K562 (cell line): ENCODE data around the gene DIPK1B. TPM values are rescaled to one million over a fixed set of nuclear protein-coding genes. Genes with fewer than 3 reads are reported as not detected.

Source experiments
- ATAC-seq: fragments of 200-7000 bp; cut with Tn5 transposase; 3 replicates; pipeline ENCODE4 v1.9.1; 2020; ENCODE audit warnings: moderate library complexity
- BruUV-seq: library from RNA; stranded (reverse); fragments of 400-500 nt; replicated peaks from 2 replicates; lab custom pipeline; 2021; lab: Mats Ljungman, UMichigan
- CTCF ChIA-PET: fragments of 300-600 bp; formaldehyde crosslinking; extraction: SDS; loops from one replicate; lab custom pipeline; 2021; ENCODE audit warnings: low intra/inter-chr PET ratio; lab: Yijun Ruan, JAX
- POLR2A ChIA-PET: fragments of 300-600, 350-650 bp; sonication (Branson Sonifier 250); formaldehyde crosslinking; extraction: SDS; loops from one replicate; lab custom pipeline; 2021; ENCODE audit warnings: antibody characterized with exemption, inconsistent platforms; lab: Yijun Ruan, JAX
- DNase-seq, 4 experiments: peaks; one replicate each; pipeline versions ENCODE4 v3.0.0 to v3.0.0-alpha.2; 2011 to 2018; ENCODE audit warnings: low spot score in 3 of 4, mixed read lengths in 3 of 4; ENCODE audit errors: extremely low read depth in 1 of 4
- FAIRE-seq: peaks from 2 replicates; lab custom pipeline; 2011; peaks lifted over from hg19 to GRCh38; lab: Jason Lieb, UNC
- H2AFZ ChIP-seq: 2 replicates; pipeline ENCODE4 v1.6.0; 2011; ENCODE audit warnings: low read depth, low read length, control low read depth, inconsistent platforms
- H3K27ac ChIP-seq: fragments of 200-600 bp; 3 replicates; pipeline ENCODE4 v1.8.0; 2011; ENCODE audit warnings: low read depth, mild to moderate bottlenecking, control low read depth, inconsistent platforms, low read length, moderate library complexity, mixed read lengths; ENCODE audit errors: extremely low read depth
- H3K27me3 ChIP-seq, 2 experiments: fragments of 300-600 bp in 1 of 2; 2 replicates in 1 of 2; 3 replicates in 1 of 2; pipeline versions ENCODE4 v1.6.0 to v1.8.0; 2011; ENCODE audit warnings: inconsistent platforms in 2 of 2, low read length in 2 of 2, mild to moderate bottlenecking in 1 of 2, mixed read lengths in 1 of 2, moderate library complexity in 1 of 2; ENCODE audit not compliant: control insufficient read depth in 2 of 2, insufficient read depth in 2 of 2
- H3K36me3 ChIP-seq: fragments of 300-600 bp; 3 replicates; pipeline ENCODE4 v1.8.0; 2011; ENCODE audit warnings: mild to moderate bottlenecking, low read length, inconsistent platforms; ENCODE audit not compliant: control insufficient read depth, insufficient read depth
- H3K4me1 ChIP-seq, 2 experiments: fragments of 200-600 bp in 1 of 2; replicated peaks in 1 of 2; 2 replicates in 1 of 2; 3 replicates in 1 of 2; pipeline versions ENCODE4 v1.5.1 to v1.8.0; 2011; ENCODE audit warnings: inconsistent platforms in 2 of 2, low read length in 2 of 2, mild to moderate bottlenecking in 1 of 2, mixed read lengths in 1 of 2, moderate library complexity in 1 of 2; ENCODE audit not compliant: control insufficient read depth in 2 of 2, insufficient read depth in 2 of 2
- H3K4me2 ChIP-seq: 2 replicates; pipeline ENCODE4 v1.6.1; 2011; ENCODE audit warnings: low read length, control low read depth, inconsistent platforms, mixed read lengths; ENCODE audit not compliant: insufficient read depth
- H3K4me3 ChIP-seq: fragments of 200-600 bp; sonication (generic), shearing (Covaris generic); 2 replicates; pipeline ENCODE4 v1.5.1; 2016; ENCODE audit warnings: control low read depth, inconsistent platforms
- H3K79me2 ChIP-seq: fragments of 200-600 bp; 3 replicates; pipeline ENCODE4 v1.8.0; 2011; ENCODE audit warnings: low read length, inconsistent platforms; ENCODE audit not compliant: control insufficient read depth, insufficient read depth
- H3K9ac ChIP-seq, 2 experiments: 2 replicates each; pipeline versions ENCODE4 v1.6.0 to v1.6.1; 2011; ENCODE audit warnings: low read depth in 2 of 2, low read length in 2 of 2, control low read depth in 1 of 2, inconsistent platforms in 1 of 2, mild to moderate bottlenecking in 1 of 2, mixed read lengths in 1 of 2; ENCODE audit not compliant: insufficient read depth in 1 of 2
- H3K9me1 ChIP-seq: one replicate; pipeline ENCODE4 v1.6.0; 2011; ENCODE audit warnings: inconsistent platforms, mild to moderate bottlenecking, low read length, moderate library complexity; ENCODE audit not compliant: control insufficient read depth, insufficient read depth
- H3K9me3 ChIP-seq: replicated peaks from 2 replicates; pipeline ENCODE4 v1.5.1; 2011; ENCODE audit warnings: low read depth, low read length, inconsistent platforms; ENCODE audit not compliant: control insufficient read depth, insufficient read depth
- H4K20me1 ChIP-seq: replicated peaks from 2 replicates; pipeline ENCODE4 v1.6.1; 2011; ENCODE audit warnings: low read length, inconsistent platforms, mixed read lengths; ENCODE audit not compliant: control insufficient read depth, insufficient read depth
- ATF3 ChIP-seq, 2 experiments: fragments of 450-650 bp in 1 of 2; sonication (generic) in 1 of 2; formaldehyde crosslinking in 1 of 2; IDR thresholded peaks in 1 of 2; conservative IDR thresholded peaks in 1 of 2; 2 replicates each; pipeline versions ENCODE4 v1.6.1 to v1.8.1; 2016 to 2023; ENCODE audit warnings: mild to moderate bottlenecking in 2 of 2, moderate library complexity in 2 of 2, inconsistent platforms in 1 of 2, missing genetic modification reagents in 1 of 2
- TSHZ1 ChIP-seq: fragments of 250-450 bp; sonication (Bioruptor Pico); IDR thresholded peaks from 2 replicates; pipeline ENCODE4 v1.4.0; 2020; ENCODE audit warnings: mild to moderate bottlenecking, moderate library complexity
- ZNF263 ChIP-seq: sonication (generic); formaldehyde crosslinking; IDR thresholded peaks from 2 replicates; pipeline ENCODE4 v1.8.0; 2022; ENCODE audit warnings: mild to moderate bottlenecking, missing genetic modification reagents, borderline replicate concordance
- WGBS: fragments of 100-300 bp; shearing (Covaris generic); methylation state at CpG from one replicate; pipeline ENCODE4 v1.1.6; 2016; ENCODE audit warnings: low coverage, mixed read lengths; ENCODE audit not compliant: insufficient coverage; ENCODE audit errors: missing lambda C conversion rate; 5-methylcytosine and 5-hydroxymethylcytosine counted together
- in situ Hi-C: fragments of 300-500 bp; cut with MboI; formaldehyde crosslinking; loops from 4 replicates; pipeline ENCODE4 v1.15.0; 2018; ENCODE audit warnings: inconsistent platforms, mixed read lengths
- intact Hi-C: fragments of 100-400 bp; cut with micrococcal nuclease; formaldehyde crosslinking; loops from 2 replicates; pipeline ENCODE4 v1.14.2; 2022
- polyA plus RNA-seq, 8 experiments: library from polyadenylated mRNA; depleted of rRNA in 4 of 8; stranded (reverse) in 5 of 8; unstranded in 3 of 8; fragments of >200 nt; fragmentation: Nextera tagmentation in 2 of 8; fragmentation: Illumina TruSeq in 1 of 8; extraction: Ambion mirVana in 2 of 8; extraction: Trizol in 1 of 8; gene quantifications; 2 replicates each; pipeline versions ENCODE4 v1.2.1 to v1.2.3, GENCODE V29; 2011 to 2014; ENCODE audit warnings: inconsistent platforms in 1 of 8, missing spikeins in 1 of 8
- total RNA-seq, 7 experiments: library from RNA; depleted of rRNA in 6 of 7; stranded (reverse); fragments of >200 nt in 6 of 7; fragmentation: Illumina TruSeq in 2 of 7; extraction: Trizol in 2 of 7; gene quantifications; 2 replicates each; pipeline versions ENCODE4 v1.2.1 to v1.2.3, GENCODE V29; 2011 to 2021; ENCODE audit warnings: low replicate concordance in 1 of 7

Gene DIPK1B
- total and polyA plus RNA-seq, 9 of the 15 experiments (the other 6 are each of a cell fraction or from before 2014, with no cell fraction given), result 0.08 to 22.3 (median 5.9) TPM

GRCh38 chr9:136764301-136764891, 52.0 kb downstream of the DIPK1B start, which contains the start of gene LCN15:
LCN15 (minus strand) TSS chr9:136764518; CDS start chr9:136764488, 30 bp downstream.
- WGBS, result 75% methylated on average over 14 of the region's 14 CpGs
- no peak for TF ChIP-seq ZNF263 (CRISPR knock-in tag)
- peak; percentile 34 for TF ChIP-seq ATF3 (IDR thresholded peaks at IDR 0.05)
- no peak for TF ChIP-seq ATF3 (CRISPR knock-in tag; conservative IDR thresholded peaks at IDR 0.05)
- no peak for TF ChIP-seq TSHZ1 (CRISPR knock-in tag)

More at GRCh38 chr9:136764301-136764891, 52.0 kb downstream of the DIPK1B start, which contains the start of gene LCN15:
- no TSS peak for BruUV-seq
- ChIA-PET CTCF (interaction anchor here (0.7 kb wide), 1 partner anchor 20 kb away, joined by 3 read pairs; no protein-coding TSS in a partner anchor), POLR2A (interaction anchor here (1.5 kb wide), 1 partner anchor 38 kb away, joined by 4 read pairs; no protein-coding TSS in a partner anchor)
- peak within 1 kb of the TSS in 1 of 2 experiments; percentile 83; a peak in 2 of 4 replicates for H3K9ac ChIP-seq
- peaks cover 0 to 5% of the 10 kb centered on the region in 2 experiments; a peak in 1 of 5 replicates for H3K27me3 ChIP-seq
- no peaks in the 10 kb centered on the region for H3K9me3 ChIP-seq
- DNase-seq, result no peak
- FAIRE-seq, result no peak
- peak within 1 kb of the TSS; percentile 58 for H3K4me2 ChIP-seq
- peaks cover 16 to 68% of the 10 kb centered on the region in 2 experiments; a peak in 4 of 5 replicates for H3K4me1 ChIP-seq
- no peak within 1 kb of the TSS for H3K4me3 ChIP-seq
- no peaks in the 10 kb centered on the region for H3K9me1 ChIP-seq
- H4K20me1 ChIP-seq, result no peaks in the 10 kb centered on the region
- H3K79me2 ChIP-seq, result no peaks in the 10 kb centered on the region
- no peak for ATAC-seq
- peak within 1 kb of the TSS; percentile 80 for H2AFZ ChIP-seq
- no peak within 1 kb of the TSS for H3K27ac ChIP-seq
- in situ Hi-C loops (no loop called here), intact Hi-C loops (no loop called here)
- no peaks in the 10 kb centered on the region for H3K36me3 ChIP-seq
